SHP77 treated with DMSO at 0.1 percent for 48 hours (cell line): Measurements from ENCODE around the gene HMSD.

Source experiments
- DNase-seq: peaks from one replicate; lab custom pipeline; 2025; lab: John Stamatoyannopoulos, UW

HMSD gene

DNA sequence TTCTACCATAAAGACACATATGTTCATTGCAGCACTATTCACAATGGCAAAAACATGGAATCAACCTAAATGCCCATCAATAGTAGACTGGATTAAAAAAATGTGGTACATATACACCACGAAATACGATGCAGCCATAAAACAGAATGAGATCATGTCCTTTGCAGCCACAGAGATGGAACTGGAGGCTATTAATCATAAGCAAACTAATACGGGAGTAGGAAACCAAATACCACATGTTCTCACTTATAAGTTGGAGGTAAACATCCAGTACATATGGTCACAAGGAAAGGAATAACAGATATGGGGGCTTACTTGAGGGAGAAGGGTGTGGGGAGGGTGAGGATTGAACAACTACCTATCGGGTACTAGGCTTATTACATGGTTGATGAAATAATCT is 7.7 kb downstream of the HMSD start:
- DNase-seq: no peak

DNA sequence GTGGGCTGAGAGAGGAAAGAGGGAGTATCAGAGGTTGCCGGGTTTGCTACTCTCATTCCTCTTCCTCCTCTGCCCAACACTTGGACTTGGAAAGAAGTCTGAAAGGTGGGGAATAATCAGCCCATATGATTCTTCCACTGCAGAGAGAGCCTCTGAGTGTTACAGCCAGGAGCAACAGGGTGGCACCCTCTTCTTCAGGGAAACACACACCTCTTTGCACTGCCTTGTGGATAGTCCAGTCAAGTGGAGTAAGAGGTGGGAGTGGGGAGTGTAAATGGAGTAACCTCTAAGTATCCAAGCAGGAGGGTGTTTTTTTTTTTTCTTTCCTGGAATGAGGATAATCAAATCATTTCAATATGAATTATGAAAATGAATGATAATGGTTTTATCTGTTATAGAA is 11.8 kb downstream of the HMSD start:
- no peak for DNase-seq

GRCh38 chr18:63961435-63961980 is 12.4 kb downstream of the HMSD start:
- no peak for DNase-seq

DNA sequence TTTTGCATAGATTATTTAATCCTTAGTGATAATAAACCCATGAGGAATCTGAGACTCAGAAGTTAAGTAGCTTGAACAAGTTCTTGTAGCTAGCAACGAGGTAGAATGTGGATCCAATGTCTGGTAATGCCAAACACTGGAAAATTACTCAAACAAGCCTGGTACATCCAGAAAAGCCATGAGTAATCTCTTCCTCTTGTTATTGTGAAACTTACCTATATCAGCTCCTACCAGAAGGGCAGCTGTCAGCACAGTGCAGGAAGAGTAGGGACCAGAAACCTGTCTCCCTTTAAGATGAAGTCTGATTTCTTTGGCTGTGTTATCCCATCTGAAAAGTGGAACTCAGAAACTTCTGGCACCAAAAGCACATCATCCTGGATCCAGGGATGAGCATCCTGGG is 13.0 kb downstream of the HMSD start:
- no peak for DNase-seq

DNA sequence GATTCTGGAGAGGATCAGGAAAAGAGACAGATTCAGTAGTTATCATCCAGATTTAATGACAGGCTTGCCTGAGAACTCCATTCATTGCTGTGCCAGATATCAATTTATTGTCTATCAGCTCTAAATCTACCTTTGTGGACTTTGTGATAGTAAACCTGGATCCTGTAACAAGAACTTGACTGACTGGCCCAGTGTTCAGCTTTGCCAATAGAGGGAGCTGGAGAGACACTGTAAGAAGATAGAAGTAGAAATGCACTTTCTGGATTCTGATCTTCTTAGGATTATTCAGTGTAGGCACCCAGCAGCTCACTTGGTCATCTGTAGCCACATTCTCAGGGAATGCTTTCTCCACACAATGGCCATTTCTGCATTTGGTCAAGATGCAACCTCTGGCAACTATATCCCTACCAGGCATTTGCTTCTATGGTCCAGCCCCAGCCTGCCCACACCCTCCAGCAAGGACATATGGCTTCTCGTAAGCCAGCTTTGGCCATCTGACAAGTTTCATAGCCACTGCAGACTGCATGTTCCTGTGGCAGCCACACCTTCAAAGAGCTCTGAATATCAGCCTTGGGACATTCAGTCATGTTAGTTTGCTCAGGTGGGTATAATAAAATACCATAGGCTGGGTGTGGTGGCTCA is 14.6 kb downstream of the HMSD start:
- peak; percentile 33 for DNase-seq

- DNase-seq: no peak
Observed at GRCh38 chr18:63964908-63965307, 15.8 kb downstream of the HMSD start.

DNA sequence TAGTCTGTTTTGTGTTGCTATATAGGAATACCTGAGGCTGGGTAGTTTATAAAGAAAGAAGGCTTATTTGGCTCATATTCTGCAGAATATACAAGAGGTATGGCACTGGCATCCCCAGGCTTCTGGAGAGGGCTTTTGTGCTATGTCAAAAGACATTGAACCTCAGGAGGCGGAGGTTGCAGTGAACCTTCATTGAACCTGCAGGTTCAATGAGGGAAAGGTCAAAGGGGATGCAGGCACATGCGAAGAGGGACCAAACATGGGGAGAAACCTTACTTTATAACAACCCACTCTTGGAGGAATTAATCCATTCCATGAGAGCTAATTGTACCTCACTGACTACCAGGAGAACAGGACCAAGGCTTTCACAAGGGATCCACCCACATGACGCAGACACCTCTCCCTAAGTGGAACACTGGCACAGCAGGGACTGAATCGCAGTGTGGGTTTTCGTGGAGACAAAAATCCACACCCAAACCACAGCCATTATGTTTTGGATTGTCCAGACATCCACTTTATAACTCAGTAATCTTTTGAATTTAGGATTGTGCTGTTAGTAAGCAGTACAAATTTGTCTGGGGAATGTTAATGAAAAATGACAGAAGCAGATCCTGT is 16.7 kb downstream of the HMSD start:
- no peak for DNase-seq

GRCh38 chr18:63969942-63970808 is 21.1 kb downstream of the HMSD start, which contains the start of gene SERPINB8:
SERPINB8 (plus strand) TSS chr18:63970081; CDS start chr18:63978309, 8,228 bp downstream.
- peak; percentile 81 for DNase-seq

- DNase-seq: peak; percentile 56
Observed at GRCh38 chr18:63970809-63971205, 21.7 kb downstream of the HMSD start.

DNA sequence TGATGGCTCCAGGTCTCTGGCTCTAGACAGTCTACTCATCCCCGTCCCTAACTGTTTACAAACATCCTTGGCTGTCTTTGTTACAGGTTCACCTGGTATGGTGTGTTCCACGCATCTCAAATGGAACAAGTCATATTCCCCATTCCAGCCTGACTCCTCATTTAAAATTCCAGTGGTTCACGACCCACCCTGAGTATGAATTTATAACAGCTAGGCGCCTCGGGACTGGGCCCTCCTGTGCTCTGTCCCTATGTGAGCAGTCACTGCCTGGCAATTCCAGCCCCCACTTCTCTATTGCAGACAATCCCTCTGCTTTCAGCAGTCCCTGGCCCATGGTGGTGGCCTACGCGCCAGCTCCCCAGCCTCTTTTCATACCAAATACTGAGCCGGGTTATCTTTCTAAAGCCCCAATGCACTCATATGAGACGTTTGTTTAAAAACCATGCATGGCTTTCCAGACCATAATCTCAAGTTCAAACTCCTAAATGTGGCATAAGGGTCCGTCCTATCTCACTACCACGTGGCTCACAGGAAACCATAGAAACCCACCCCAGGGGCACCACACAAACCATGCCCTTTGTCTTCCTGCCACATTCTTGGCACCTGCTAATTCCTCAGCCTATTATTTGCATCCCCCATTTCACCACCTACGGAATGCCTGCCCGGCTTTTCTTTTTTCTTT is 22.4 kb downstream of the HMSD start:
- no peak for DNase-seq

DNA sequence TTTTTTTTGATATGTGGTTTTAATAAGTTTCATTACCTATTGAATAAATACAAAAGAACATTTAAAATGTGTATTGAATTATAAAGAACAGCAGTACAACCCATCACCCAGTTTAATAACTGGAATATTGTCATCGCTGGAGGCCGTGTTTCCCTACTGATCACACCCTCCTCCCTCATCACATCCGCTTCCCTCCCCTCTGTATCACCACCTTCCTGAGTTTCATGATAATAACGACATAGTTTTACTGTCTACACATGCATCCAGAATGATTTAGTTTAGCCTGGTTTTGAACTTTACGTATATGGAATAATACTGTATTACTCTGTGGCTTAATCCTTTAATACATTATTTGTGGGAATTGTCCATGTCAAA is 22.9 kb downstream of the HMSD start:
- no peak for DNase-seq

GRCh38 chr18:63974991-63975390 is 25.9 kb downstream of the HMSD start:
- no peak for DNase-seq

- DNase-seq: no peak
Observed at GRCh38 chr18:63975628-63976027, 26.5 kb downstream of the HMSD start.

GRCh38 chr18:63977040-63977439 is 27.9 kb downstream of the HMSD start:
- no peak for DNase-seq

DNA sequence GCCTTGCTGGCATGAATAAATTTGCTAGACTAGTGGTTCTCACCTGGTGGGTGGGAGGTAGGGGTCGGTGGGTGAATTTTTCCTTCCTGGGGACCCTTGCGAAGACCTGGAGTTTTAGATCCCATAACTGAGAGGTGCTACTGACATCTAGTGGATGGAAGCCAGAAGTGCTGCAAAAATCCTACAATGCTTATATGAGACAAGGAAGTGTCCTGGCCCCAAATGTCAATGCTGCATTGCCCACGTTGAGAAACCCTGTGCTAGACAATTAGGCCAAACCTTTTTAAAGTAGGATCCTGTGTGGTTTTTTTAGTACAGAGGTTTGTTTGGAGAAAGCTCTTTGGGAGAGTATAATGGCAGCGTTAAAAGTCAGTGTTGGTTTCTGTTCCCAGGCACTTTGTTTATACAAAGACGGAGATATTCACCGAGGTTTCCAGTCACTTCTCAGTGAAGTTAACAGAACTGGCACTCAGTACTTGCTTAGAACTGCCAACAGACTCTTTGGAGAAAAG is 30.4 kb downstream of the HMSD start:
- DNase-seq: peak; percentile 35

DNA sequence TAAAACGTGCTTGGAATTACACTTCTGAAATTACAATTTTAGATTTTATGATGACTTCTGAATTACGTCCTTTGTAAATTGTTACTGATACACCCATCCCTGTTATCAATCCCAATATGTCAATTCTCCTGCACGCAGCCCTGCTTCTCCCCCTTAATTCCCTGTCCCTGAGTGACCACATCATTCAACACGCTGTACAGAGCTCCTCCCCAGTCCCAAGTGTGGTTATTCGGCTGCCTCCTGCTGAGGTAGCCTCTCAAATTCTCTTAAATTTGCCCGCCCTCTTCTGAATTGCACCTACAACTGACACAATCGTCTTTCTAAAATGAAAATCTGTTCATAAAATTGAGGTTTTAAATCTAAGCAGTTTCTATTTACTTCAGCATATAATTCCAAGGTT is 30.9 kb downstream of the HMSD start:
- no peak for DNase-seq

- DNase-seq: no peak
Observed at GRCh38 chr18:63980896-63981460, 31.9 kb downstream of the HMSD start.

- DNase-seq: no peak
Observed at GRCh38 chr18:63981719-63982118, 32.6 kb downstream of the HMSD start.

- no peak for DNase-seq
Observed at GRCh38 chr18:63982361-63982760, 33.3 kb downstream of the HMSD start.

- DNase-seq: no peak
Observed at GRCh38 chr18:63986885-63987284, 37.8 kb downstream of the HMSD start.

GRCh38 chr18:63987743-63988142 is 38.6 kb downstream of the HMSD start:
- DNase-seq: no peak

- DNase-seq: no peak
Observed at GRCh38 chr18:63992751-63993150, 43.6 kb downstream of the HMSD start.
